K562 (cell line): Measurements from ENCODE around the gene ATP5PD. TPM values are rescaled to one million over a fixed set of nuclear protein-coding genes. Genes with fewer than 3 reads are reported as not detected.
A peak's percentile ranks its signal among the peaks of the same experiment; 100 is the strongest.

ENCODE experiments used
- DLX4 ChIP-seq: fragments of 250-450 bp; sonication (Bioruptor Pico); IDR thresholded peaks from 2 replicates; pipeline ENCODE4 v1.6.1; 2021; ENCODE audit warnings: mild to moderate bottlenecking
- GTF2A2 ChIP-seq: IDR thresholded peaks from 2 replicates; pipeline ENCODE4 v1.6.1; 2016; ENCODE audit warnings: mild to moderate bottlenecking, missing genetic modification characterization, missing compliant biosample characterization
- MECOM ChIP-seq: fragments of 250-450 bp; sonication (Bioruptor Pico); IDR thresholded peaks from 2 replicates; pipeline ENCODE4 v1.8.0; 2022; ENCODE audit warnings: inconsistent platforms
- MTA2 ChIP-seq: fragments of 450-650 bp; IDR thresholded peaks from 2 replicates; pipeline ENCODE4 v1.6.1; 2016; ENCODE audit warnings: low read depth
- MTA3 ChIP-seq: fragments of 450-650 bp; formaldehyde crosslinking; IDR thresholded peaks from 2 replicates; pipeline ENCODE4 v1.6.1; 2017; ENCODE audit warnings: mild to moderate bottlenecking, borderline replicate concordance
- OTX1 ChIP-seq: fragments of 450-650 bp; formaldehyde crosslinking; IDR thresholded peaks from 2 replicates; pipeline ENCODE4 v1.4.0; 2022; ENCODE audit warnings: mild to moderate bottlenecking
- POLR3G ChIP-seq: IDR thresholded peaks from 2 replicates; pipeline ENCODE4 v1.6.1; 2011; ENCODE audit not compliant: insufficient read length, insufficient replicate concordance; ENCODE audit errors: extremely low read depth
- RFX5 ChIP-seq: IDR thresholded peaks from 2 replicates; pipeline ENCODE4 v1.6.1; 2011; ENCODE audit warnings: low read depth, mild to moderate bottlenecking, improper control_type of control experiment, low read length
- UBTF ChIP-seq, 2 experiments: IDR thresholded peaks; 2 replicates each; pipeline ENCODE4 v1.6.1; 2012; ENCODE audit warnings: improper control_type of control experiment in 2 of 2, low read depth in 2 of 2, low read length in 2 of 2, borderline replicate concordance in 1 of 2
- YY1 ChIP-seq, 3 experiments: IDR thresholded peaks; 2 replicates each; pipeline ENCODE4 v1.6.1; 2011; ENCODE audit warnings: low read length in 2 of 3, mild to moderate bottlenecking in 2 of 3, moderate library complexity in 2 of 3, borderline replicate concordance in 1 of 3, control low read depth in 1 of 3, low read depth in 1 of 3; ENCODE audit not compliant: insufficient read depth in 3 of 3, insufficient replicate concordance in 2 of 3, control insufficient read depth in 1 of 3, insufficient read length in 1 of 3; ENCODE audit errors: extremely low read depth in 1 of 3
- ZFP36 ChIP-seq: fragments of 150-350 bp; IDR thresholded peaks from 2 replicates; pipeline ENCODE4 v1.6.1; 2018; ENCODE audit warnings: low read length, low read depth; ENCODE audit not compliant: partially characterized antibody
- polyA plus RNA-seq, 8 experiments: library from polyadenylated mRNA; depleted of rRNA in 4 of 8; stranded (reverse) in 5 of 8; unstranded in 3 of 8; fragments of >200 nt; fragmentation: Nextera tagmentation in 2 of 8; fragmentation: Illumina TruSeq in 1 of 8; extraction: Ambion mirVana in 2 of 8; extraction: Trizol in 1 of 8; gene quantifications; 2 replicates each; pipeline versions ENCODE4 v1.2.1 to v1.2.3, GENCODE V29; 2011 to 2014; ENCODE audit warnings: inconsistent platforms in 1 of 8, missing spikeins in 1 of 8
- total RNA-seq, 7 experiments: library from RNA; depleted of rRNA in 6 of 7; stranded (reverse); fragments of >200 nt in 6 of 7; fragmentation: Illumina TruSeq in 2 of 7; extraction: Trizol in 2 of 7; gene quantifications; 2 replicates each; pipeline versions ENCODE4 v1.2.1 to v1.2.3, GENCODE V29; 2011 to 2021; ENCODE audit warnings: low replicate concordance in 1 of 7
- TF ChIP-seq, protein P1 (sequence below): sonication (generic); formaldehyde crosslinking; IDR thresholded peaks from 2 replicates; pipeline ENCODE4 v1.8.0; 2023; ENCODE audit warnings: mild to moderate bottlenecking, missing genetic modification reagents
- TF ChIP-seq, protein P2 (sequence below): fragments of 450-650 bp; IDR thresholded peaks from 2 replicates; pipeline ENCODE4 v1.6.1; 2017; ENCODE audit warnings: antibody characterized with exemption, mild to moderate bottlenecking
- TF ChIP-seq, protein P3 (sequence below): sonication (generic); formaldehyde crosslinking; IDR thresholded peaks from 2 replicates; pipeline ENCODE4 v1.8.0; 2022; ENCODE audit warnings: mild to moderate bottlenecking, missing genetic modification reagents

ATP5PD gene
- total and polyA plus RNA-seq, 9 of the 15 experiments (the other 6 are each of a cell fraction or from before 2014, with no cell fraction given) = 271 to 828 (median 432) TPM

DNA sequence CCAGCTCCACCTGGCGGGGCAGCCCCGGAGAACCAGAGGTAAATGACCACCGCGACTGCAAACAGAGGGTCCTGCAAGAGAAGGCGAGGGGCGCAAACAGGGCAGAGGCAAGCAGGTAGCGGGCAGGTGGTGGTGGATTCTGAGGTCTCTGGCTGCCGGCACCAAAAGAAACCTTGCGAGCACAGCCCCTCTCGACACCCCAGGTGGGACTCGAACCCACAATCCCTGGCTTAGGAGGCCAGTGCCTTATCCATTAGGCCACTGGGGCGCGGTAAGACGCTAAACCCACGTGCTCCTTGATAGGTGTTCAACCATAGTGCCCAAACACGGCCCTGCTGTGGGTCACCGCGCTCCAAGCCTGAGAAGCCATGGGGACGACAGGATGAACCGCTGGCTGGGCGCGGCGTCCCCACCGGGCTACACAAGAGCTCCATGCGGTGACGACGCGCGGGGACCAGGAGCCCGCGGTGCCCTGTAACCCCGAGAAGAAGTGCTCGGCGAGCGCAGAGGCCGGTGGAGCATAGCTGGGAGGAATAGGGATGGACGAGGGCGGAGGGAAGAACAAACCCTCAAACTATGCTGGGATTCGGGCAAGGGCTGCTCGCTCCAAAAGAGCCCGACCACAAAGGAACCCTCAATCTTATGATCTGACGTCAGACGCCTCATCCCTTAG lies 12.4 kb downstream of the ATP5PD start (continued):
- TF ChIP-seq, protein P1, sequence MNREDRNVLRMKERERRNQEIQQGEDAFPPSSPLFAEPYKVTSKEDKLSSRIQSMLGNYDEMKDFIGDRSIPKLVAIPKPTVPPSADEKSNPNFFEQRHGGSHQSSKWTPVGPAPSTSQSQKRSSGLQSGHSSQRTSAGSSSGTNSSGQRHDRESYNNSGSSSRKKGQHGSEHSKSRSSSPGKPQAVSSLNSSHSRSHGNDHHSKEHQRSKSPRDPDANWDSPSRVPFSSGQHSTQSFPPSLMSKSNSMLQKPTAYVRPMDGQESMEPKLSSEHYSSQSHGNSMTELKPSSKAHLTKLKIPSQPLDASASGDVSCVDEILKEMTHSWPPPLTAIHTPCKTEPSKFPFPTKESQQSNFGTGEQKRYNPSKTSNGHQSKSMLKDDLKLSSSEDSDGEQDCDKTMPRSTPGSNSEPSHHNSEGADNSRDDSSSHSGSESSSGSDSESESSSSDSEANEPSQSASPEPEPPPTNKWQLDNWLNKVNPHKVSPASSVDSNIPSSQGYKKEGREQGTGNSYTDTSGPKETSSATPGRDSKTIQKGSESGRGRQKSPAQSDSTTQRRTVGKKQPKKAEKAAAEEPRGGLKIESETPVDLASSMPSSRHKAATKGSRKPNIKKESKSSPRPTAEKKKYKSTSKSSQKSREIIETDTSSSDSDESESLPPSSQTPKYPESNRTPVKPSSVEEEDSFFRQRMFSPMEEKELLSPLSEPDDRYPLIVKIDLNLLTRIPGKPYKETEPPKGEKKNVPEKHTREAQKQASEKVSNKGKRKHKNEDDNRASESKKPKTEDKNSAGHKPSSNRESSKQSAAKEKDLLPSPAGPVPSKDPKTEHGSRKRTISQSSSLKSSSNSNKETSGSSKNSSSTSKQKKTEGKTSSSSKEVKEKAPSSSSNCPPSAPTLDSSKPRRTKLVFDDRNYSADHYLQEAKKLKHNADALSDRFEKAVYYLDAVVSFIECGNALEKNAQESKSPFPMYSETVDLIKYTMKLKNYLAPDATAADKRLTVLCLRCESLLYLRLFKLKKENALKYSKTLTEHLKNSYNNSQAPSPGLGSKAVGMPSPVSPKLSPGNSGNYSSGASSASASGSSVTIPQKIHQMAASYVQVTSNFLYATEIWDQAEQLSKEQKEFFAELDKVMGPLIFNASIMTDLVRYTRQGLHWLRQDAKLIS (CRISPR knock-in tag) = no peak
- TF ChIP-seq YY1 (IDR thresholded peaks at IDR 0.05; ENCODE audit: borderline replicate concordance in 1 of 3, control insufficient read depth in 1 of 3, extremely low read depth in 1 of 3, insufficient read depth in 3 of 3, insufficient read length in 1 of 3, insufficient replicate concordance in 2 of 3, low read depth in 1 of 3, low read length in 2 of 3) (peak in 2 of 3 experiments; percentile 53 to 56), ZFP36 (no peak), RFX5 (peak; percentile 55; the same call in 1 of the 2 replicates), DLX4 (no peak), MECOM (CRISPR knock-in tag) (no peak), MTA3 (0 out of 2 replicates have a peak, but pooled peaks have one; percentile 11), OTX1 (CRISPR knock-in tag) (no peak), MTA2 (peak; percentile 5; the same call in 1 of the 2 replicates), GTF2A2 (tag) (no peak), POLR3G (no peak), UBTF (IDR thresholded peaks at IDR 0.05; ENCODE audit: borderline replicate concordance in 1 of 2, low read depth in 2 of 2, low read length in 2 of 2) (no peak; a peak in 1 of 4 replicates)
- TF ChIP-seq, protein P2, sequence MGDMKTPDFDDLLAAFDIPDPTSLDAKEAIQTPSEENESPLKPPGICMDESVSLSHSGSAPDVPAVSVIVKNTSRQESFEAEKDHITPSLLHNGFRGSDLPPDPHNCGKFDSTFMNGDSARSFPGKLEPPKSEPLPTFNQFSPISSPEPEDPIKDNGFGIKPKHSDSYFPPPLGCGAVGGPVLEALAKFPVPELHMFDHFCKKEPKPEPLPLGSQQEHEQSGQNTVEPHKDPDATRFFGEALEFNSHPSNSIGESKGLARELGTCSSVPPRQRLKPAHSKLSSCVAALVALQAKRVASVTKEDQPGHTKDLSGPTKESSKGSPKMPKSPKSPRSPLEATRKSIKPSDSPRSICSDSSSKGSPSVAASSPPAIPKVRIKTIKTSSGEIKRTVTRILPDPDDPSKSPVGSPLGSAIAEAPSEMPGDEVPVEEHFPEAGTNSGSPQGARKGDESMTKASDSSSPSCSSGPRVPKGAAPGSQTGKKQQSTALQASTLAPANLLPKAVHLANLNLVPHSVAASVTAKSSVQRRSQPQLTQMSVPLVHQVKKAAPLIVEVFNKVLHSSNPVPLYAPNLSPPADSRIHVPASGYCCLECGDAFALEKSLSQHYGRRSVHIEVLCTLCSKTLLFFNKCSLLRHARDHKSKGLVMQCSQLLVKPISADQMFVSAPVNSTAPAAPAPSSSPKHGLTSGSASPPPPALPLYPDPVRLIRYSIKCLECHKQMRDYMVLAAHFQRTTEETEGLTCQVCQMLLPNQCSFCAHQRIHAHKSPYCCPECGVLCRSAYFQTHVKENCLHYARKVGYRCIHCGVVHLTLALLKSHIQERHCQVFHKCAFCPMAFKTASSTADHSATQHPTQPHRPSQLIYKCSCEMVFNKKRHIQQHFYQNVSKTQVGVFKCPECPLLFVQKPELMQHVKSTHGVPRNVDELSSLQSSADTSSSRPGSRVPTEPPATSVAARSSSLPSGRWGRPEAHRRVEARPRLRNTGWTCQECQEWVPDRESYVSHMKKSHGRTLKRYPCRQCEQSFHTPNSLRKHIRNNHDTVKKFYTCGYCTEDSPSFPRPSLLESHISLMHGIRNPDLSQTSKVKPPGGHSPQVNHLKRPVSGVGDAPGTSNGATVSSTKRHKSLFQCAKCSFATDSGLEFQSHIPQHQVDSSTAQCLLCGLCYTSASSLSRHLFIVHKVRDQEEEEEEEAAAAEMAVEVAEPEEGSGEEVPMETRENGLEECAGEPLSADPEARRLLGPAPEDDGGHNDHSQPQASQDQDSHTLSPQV = peak; percentile 10; the same call in 1 of the 2 replicates
- TF ChIP-seq, protein P3, sequence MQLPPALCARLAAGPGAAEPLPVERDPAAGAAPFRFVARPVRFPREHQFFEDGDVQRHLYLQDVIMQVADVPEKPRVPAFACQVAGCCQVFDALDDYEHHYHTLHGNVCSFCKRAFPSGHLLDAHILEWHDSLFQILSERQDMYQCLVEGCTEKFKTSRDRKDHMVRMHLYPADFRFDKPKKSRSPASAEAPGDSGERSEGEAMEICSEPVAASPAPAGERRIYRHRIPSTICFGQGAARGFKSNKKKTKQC (CRISPR knock-in tag) = peak; percentile 81; the same call in 1 of the 2 replicates
